ENCODE results near the gene CACNB4.

- TF ChIP-seq CTCF (IDR thresholded peaks at IDR 0.05) (peak in 5 of 6 experiments; percentile 12 to 50 (median 26)), POLR2A (IDR thresholded peaks at IDR 0.05) (no peak)
These were observed 151.7 kb downstream of the CACNB4 start for GRCh38 chr2:151946899-151947812.
